Measurements from ENCODE around the gene ZNF296.

- TF ChIP-seq ARID4B (CRISPR knock-in tag; IDR thresholded peaks at IDR 0.05; ENCODE audit: borderline replicate concordance) (no peak), CDX4 (CRISPR knock-in tag; IDR thresholded peaks at IDR 0.05; ENCODE audit: borderline replicate concordance) (no peak), ELF4 (CRISPR knock-in tag; IDR thresholded peaks at IDR 0.05; ENCODE audit: low read depth) (no peak), NR2C2 (CRISPR knock-in tag; IDR thresholded peaks at IDR 0.05) (no peak), PRDM15 (CRISPR knock-in tag; IDR thresholded peaks at IDR 0.05) (no peak), CTCF (IDR thresholded peaks at IDR 0.05) (no peak), ZNF138 (CRISPR knock-in tag; conservative IDR thresholded peaks at IDR 0.05) (no peak)
Observed at GRCh38 chr19:45103508-45104319, 27.4 kb upstream of the ZNF296 start.
